Thyroid gland (tissue), 4 donors: ENCODE results near the gene ITGAV. TPM values are rescaled to one million over a fixed set of nuclear protein-coding genes. Genes with fewer than 3 reads are reported as not detected.
A peak's percentile ranks its signal among the peaks of the same experiment; 100 is the strongest.

Experiments used
- DNase-seq, 2 donors: peaks; one replicate each; pipeline ENCODE4 v3.0.0-alpha.2; 2019
- H3K27ac ChIP-seq, 3 donors: fragments of 200-600 bp; sonication (generic); 1 replicate in 2 of 3; 2 replicates in 1 of 3; pipeline ENCODE4 v1.5.1; 2016 to 2019; ENCODE audit warnings: mild to moderate bottlenecking in 1 of 3, moderate library complexity in 1 of 3
- H3K27me3 ChIP-seq: fragments of 200-600 bp; sonication (generic); one replicate; pipeline ENCODE4 v1.5.1; 2019
- H3K36me3 ChIP-seq, 2 donors: fragments of 200-600 bp; sonication (generic); one replicate each; pipeline ENCODE4 v1.5.1; 2016 to 2019
- H3K4me1 ChIP-seq, 2 donors: fragments of 200-600 bp; sonication (generic); one replicate each; pipeline ENCODE4 v1.5.1; 2017 to 2019
- H3K4me3 ChIP-seq, 3 donors: fragments of 200-600 bp; sonication (generic); replicated peaks in 1 of 3; 1 replicate in 2 of 3; 2 replicates in 1 of 3; pipeline ENCODE4 v1.5.1; 2016; ENCODE audit warnings: mild to moderate bottlenecking in 1 of 3
- H3K9me3 ChIP-seq: fragments of 200-600 bp; sonication (generic); one replicate; pipeline ENCODE4 v1.5.1; 2017
- CTCF ChIP-seq, 6 experiments: fragments of 200-600 bp in 3 of 6; fragments of 450-650 bp in 3 of 6; sonication (generic) in 3 of 6; IDR thresholded peaks; one replicate each; pipeline ENCODE4 v1.5.1; 2016 to 2019; ENCODE audit warnings: antibody characterized with exemption in 6 of 6, mild to moderate bottlenecking in 2 of 6, inconsistent platforms in 1 of 6, moderate library complexity in 1 of 6
- POLR2A ChIP-seq, 2 donors: fragments of 450-650 bp; IDR thresholded peaks; one replicate each; pipeline ENCODE4 v1.6.1; 2017; ENCODE audit warnings: antibody characterized with exemption in 2 of 2, mild to moderate bottlenecking in 2 of 2, moderate library complexity in 1 of 2
- WGBS, 2 donors: methylation state at CpG; one replicate each; pipeline ENCODE4 v1.1.5; 2017; 5-methylcytosine and 5-hydroxymethylcytosine counted together
- intact Hi-C: fragments of 100-400 bp; cut with DNase I; formaldehyde crosslinking; loops from one replicate; pipeline ENCODE4 v1.15.1; 2023
- total RNA-seq, 4 donors: library from RNA; depleted of rRNA; stranded (reverse); fragments of >200 nt; gene quantifications; one replicate each; pipeline ENCODE4 v1.2.3, GENCODE V29; 2016

ITGAV gene
- total RNA-seq, 4 donors from 2014 or later: 136 to 186 (median 143) TPM

DNA sequence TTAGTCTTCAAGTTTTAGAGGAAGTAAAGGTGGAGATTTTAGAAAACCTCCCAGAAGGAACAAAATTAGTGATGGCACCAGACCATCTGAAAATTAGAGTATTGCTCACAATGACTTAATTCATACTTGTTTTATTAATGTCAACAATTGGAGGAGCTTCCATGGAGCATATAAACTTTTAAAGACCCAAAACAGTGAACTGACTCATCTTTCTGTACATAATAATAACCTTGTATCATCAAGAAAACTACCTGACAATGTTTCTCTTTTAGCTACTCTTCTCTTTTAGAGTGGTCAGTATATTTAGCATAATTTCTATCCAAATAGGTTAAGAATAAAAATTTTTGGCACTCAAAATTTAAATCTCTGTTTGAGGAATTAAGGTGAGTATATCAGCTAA lies 7.2 kb upstream of the ITGAV start:
- intact Hi-C loops: no loop called here
- Histone ChIP-seq H3K9me3 (no peaks in the 10 kb centered on the region), H3K27me3 (no peaks in the 10 kb centered on the region), H3K4me3 (no peak overlapping the region), H3K4me1 (no peaks in the 10 kb centered on the region), H3K36me3 (no peaks in the 10 kb centered on the region), H3K27ac (no peak overlapping the region)
- DNase-seq: no peak
- no peak for TF ChIP-seq CTCF (IDR thresholded peaks at IDR 0.05)
- TF ChIP-seq POLR2A (IDR thresholded peaks at IDR 0.05): no peak

GRCh38 chr2:186584053-186584452 lies 5.8 kb upstream of the ITGAV start:
- WGBS, 2 donors: 100% methylated on average over 1 of the region's 1 CpG
- TF ChIP-seq CTCF (IDR thresholded peaks at IDR 0.05) (no peak), POLR2A (IDR thresholded peaks at IDR 0.05) (no peak)
- intact Hi-C loops: no loop called here
- Histone ChIP-seq H3K9me3 (no peaks in the 10 kb centered on the region), H3K27me3 (no peaks in the 10 kb centered on the region), H3K36me3 (no peaks in the 10 kb centered on the region), H3K4me1 (peaks cover 0 to 6% of the 10 kb centered on the region in 2 donors), H3K27ac (no peak overlapping the region), H3K4me3 (no peak overlapping the region)
- no peak for DNase-seq

DNA sequence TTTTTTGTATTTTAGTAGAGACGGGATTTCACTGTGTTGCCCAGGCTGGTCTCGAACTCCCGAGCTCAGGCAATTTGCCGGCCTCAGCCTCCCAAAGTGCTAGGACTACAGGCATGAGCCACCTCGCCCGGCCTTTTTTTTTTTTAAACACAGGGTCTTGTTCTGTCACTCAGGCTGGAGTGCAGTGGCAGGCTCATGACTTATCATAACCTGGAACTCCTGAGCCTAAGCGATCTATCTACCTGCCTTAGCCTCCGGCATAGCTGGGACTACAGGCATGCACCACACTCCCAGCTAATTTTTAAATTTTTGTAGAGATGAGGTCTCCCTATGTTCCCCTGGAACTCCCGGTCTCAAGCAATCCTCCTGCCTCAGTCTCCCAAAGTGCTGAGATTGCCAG lies 1.4 kb upstream of the ITGAV start:
- Histone ChIP-seq H3K27ac (peak overlapping the region in 2 of 3 donors; percentile 98 to 99), H3K4me1 (peaks cover 12 to 13% of the 10 kb centered on the region in 2 donors), H3K4me3 (no peak overlapping the region), H3K9me3 (no peaks in the 10 kb centered on the region), H3K27me3 (no peaks in the 10 kb centered on the region), H3K36me3 (no peaks in the 10 kb centered on the region)
- 93 to 99% methylated on average over 9 of the region's 9 CpGs for WGBS, 2 donors
- intact Hi-C loops: no loop called here
- no peak for DNase-seq
- TF ChIP-seq POLR2A (IDR thresholded peaks at IDR 0.05) (no peak), CTCF (IDR thresholded peaks at IDR 0.05) (no peak)

DNA sequence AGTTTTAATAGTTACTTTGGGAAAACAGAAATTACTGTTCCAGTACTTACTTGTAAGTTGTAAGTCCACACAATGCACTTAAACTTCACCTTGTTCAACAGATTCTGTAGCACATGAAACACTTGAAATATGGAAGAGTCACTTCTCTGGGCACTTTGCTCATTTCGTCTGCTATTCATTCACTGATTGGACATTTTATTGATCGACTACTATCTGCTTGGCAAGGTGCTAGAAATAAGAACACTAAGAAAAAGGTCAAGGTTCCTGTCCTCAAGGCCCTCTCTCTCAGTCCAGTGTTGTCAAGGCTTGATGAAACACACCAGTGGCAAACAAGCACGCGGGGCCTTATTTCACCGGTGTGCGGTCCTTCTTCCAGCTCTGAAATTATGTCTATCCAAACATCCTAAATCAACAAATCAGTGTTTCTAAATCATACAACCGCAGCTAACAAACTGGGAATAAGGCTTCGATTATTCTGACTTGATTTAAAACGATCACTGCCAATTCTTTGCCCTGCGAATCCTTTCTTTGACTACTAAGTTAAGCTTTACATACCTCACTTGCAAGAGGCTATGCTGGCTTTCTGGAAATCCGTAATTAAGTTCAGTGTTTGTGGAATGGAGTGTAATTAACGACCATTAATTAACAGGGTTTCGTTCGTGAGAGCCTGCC lies 780 bp upstream of the ITGAV start:
- H3K9me3 ChIP-seq: no peaks in the 10 kb centered on the region
- 17 to 19% methylated on average over 14 of the region's 14 CpGs for WGBS, 2 donors
- H3K27me3 ChIP-seq: no peaks in the 10 kb centered on the region
- intact Hi-C loops: no loop called here
- H3K4me1 ChIP-seq: peaks cover 18 to 20% of the 10 kb centered on the region in 2 donors
- DNase-seq: peak; percentile 36 to 48
- peak overlapping the region; percentile 85 to 97 (median 90) for H3K4me3 ChIP-seq
- peak overlapping the region; percentile 96 to 99 (median 98) for H3K27ac ChIP-seq
- H3K36me3 ChIP-seq: no peaks in the 10 kb centered on the region
- TF ChIP-seq POLR2A (IDR thresholded peaks at IDR 0.05) (no peak), CTCF (IDR thresholded peaks at IDR 0.05) (no peak)

GRCh38 chr2:186590350-186590758 lies 498 bp downstream of the ITGAV start:
- Histone ChIP-seq H3K4me3 (peak overlapping the region; percentile 85 to 97 (median 90)), H3K4me1 (peaks cover 28% of the 10 kb centered on the region in 2 donors), H3K27me3 (no peaks in the 10 kb centered on the region), H3K27ac (peak overlapping the region; percentile 96 to 99 (median 98)), H3K36me3 (no peaks in the 10 kb centered on the region), H3K9me3 (no peaks in the 10 kb centered on the region)
- intact Hi-C loops: no loop called here
- peak; percentile 63 to 66 for DNase-seq
- 0 to 1% methylated on average over 23 of the region's 32 CpGs for WGBS, 2 donors
- TF ChIP-seq CTCF (IDR thresholded peaks at IDR 0.05): no peak
- TF ChIP-seq POLR2A (IDR thresholded peaks at IDR 0.05): no peak
